Esophagus squamous epithelium (tissue), 4 donors: ENCODE measurements around the gene LAMA5.

Experiments
- POLR2A ChIP-seq, 4 donors: fragments of 450-650 bp; IDR thresholded peaks; one replicate each; pipeline ENCODE4 v1.6.1; 2017; ENCODE audit warnings: antibody characterized with exemption in 4 of 4, mild to moderate bottlenecking in 4 of 4, moderate library complexity in 3 of 4
- TF ChIP-seq, protein P1 (sequence below), 6 experiments: fragments of 450-650 bp in 4 of 6; fragments of 200-600 bp in 2 of 6; sonication (generic) in 2 of 6; IDR thresholded peaks; one replicate each; pipeline ENCODE4 v1.5.1; 2016 to 2019; ENCODE audit warnings: antibody characterized with exemption in 6 of 6, mild to moderate bottlenecking in 4 of 6, moderate library complexity in 4 of 6

DNA sequence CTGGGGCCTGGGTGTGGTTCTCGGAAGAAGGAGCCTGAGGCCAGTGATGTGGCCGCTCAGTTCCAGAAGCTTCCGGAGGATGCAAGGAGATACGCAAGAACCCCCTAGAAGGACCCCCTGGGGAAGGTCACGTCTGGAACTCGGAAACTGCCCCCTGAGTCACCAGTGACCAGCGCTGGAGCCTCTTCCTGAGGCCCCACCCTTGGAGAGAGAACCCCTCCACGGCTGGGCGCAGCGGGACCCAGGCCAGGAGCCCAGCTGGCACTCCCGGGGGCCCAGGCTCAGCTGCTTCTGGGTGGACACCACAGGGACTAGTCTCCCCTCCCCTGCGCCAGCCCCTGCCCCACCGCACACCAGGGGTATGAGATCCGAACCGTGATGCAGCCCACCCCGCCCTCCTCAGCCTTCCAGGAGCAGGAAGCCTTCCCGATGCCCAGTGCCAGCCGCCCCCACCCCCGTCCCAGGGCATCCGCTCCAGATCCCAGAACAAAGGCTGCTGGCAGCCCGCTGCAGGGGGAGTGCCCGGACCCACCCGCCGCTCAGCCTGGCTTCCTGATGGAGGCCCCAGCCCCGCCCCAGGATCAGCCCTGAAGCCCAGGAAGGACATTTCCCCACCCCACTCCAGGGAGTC, 7.5 kb downstream of the LAMA5 start:
- TF ChIP-seq, protein P1, sequence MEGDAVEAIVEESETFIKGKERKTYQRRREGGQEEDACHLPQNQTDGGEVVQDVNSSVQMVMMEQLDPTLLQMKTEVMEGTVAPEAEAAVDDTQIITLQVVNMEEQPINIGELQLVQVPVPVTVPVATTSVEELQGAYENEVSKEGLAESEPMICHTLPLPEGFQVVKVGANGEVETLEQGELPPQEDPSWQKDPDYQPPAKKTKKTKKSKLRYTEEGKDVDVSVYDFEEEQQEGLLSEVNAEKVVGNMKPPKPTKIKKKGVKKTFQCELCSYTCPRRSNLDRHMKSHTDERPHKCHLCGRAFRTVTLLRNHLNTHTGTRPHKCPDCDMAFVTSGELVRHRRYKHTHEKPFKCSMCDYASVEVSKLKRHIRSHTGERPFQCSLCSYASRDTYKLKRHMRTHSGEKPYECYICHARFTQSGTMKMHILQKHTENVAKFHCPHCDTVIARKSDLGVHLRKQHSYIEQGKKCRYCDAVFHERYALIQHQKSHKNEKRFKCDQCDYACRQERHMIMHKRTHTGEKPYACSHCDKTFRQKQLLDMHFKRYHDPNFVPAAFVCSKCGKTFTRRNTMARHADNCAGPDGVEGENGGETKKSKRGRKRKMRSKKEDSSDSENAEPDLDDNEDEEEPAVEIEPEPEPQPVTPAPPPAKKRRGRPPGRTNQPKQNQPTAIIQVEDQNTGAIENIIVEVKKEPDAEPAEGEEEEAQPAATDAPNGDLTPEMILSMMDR (IDR thresholded peaks at IDR 0.05): no peak
- TF ChIP-seq POLR2A (IDR thresholded peaks at IDR 0.05): no peak
